Rectal smooth muscle tissue (tissue), 1 donor: ENCODE data around the gene GSE1.
A peak's percentile ranks its signal among the peaks of the same experiment; 100 is the strongest.

Experiments
- H3K27ac ChIP-seq: one replicate; pipeline ENCODE4 v1.7.0; 2013; ENCODE audit warnings: low read depth, low read length, inconsistent platforms
- H3K27me3 ChIP-seq: one replicate; pipeline ENCODE4 v1.7.0; 2013; ENCODE audit warnings: low read length; ENCODE audit not compliant: control insufficient read depth, insufficient read depth
- H3K36me3 ChIP-seq: one replicate; pipeline ENCODE4 v1.7.0; 2013; ENCODE audit warnings: low read length; ENCODE audit not compliant: control insufficient read depth, insufficient read depth
- H3K4me1 ChIP-seq: one replicate; pipeline ENCODE4 v1.7.0; 2013; ENCODE audit warnings: low read length; ENCODE audit not compliant: control insufficient read depth, insufficient read depth
- H3K4me3 ChIP-seq: one replicate; pipeline ENCODE4 v1.7.0; 2013; ENCODE audit warnings: low read length
- H3K9ac ChIP-seq: one replicate; pipeline ENCODE4 v1.7.0; 2013; ENCODE audit warnings: low read length

The GSE1 gene

DNA sequence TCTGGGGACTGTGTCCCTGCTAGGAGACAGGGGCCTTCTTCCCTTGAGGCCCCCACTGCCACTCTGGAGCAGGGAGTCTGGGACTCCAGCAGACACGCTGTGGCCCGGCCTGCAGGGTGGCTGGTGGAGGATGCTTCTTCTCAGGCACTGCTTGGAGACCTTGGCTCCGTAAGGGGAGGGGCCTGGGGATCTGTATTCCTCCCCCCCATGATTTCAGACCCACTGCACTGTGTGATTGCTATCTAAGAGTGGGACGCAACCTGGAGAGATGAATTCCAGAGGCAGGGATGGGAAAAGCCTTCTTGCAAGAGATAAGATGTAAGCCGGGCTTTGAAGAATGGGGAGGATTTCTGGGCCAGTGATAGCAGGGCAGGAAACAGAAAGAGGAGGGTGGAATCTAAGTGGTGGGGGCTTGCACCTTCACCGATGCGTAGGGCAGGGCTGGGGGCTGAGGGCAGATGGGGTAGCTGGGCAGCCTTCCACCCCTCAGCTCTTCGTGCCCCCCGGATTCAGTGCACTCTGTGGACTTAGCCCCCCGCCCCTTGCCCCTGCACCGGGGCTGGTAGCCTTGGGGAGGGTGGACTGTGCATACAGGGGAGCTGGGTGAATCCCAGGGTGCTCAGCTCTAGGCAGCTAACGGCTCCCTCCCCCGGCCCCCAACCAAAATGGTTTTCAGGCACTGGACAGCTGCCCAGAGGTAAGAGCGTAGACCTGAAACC is 5.2 kb upstream of the GSE1 start:
- Histone ChIP-seq H3K36me3 (no peaks in the 10 kb centered on the region), H3K27me3 (no peaks in the 10 kb centered on the region), H3K27ac (peak overlapping the region; percentile 65), H3K4me3 (no peak overlapping the region), H3K9ac (no peak overlapping the region), H3K4me1 (peaks cover 36% of the 10 kb centered on the region)

- H3K27me3 ChIP-seq: no peaks in the 10 kb centered on the region
- H3K4me3 ChIP-seq: no peak overlapping the region
- H3K27ac ChIP-seq: no peak overlapping the region
- H3K4me1 ChIP-seq: peaks cover 32% of the 10 kb centered on the region
- no peak overlapping the region for H3K9ac ChIP-seq
- no peaks in the 10 kb centered on the region for H3K36me3 ChIP-seq
Observed at GRCh38 chr16:85608515-85608885, 4.6 kb upstream of the GSE1 start.

GRCh38 chr16:85608887-85609286 is 4.2 kb upstream of the GSE1 start:
- Histone ChIP-seq H3K9ac (no peak overlapping the region), H3K27ac (peak overlapping the region; percentile 7), H3K27me3 (no peaks in the 10 kb centered on the region), H3K4me1 (peaks cover 31% of the 10 kb centered on the region), H3K36me3 (no peaks in the 10 kb centered on the region), H3K4me3 (no peak overlapping the region)

DNA sequence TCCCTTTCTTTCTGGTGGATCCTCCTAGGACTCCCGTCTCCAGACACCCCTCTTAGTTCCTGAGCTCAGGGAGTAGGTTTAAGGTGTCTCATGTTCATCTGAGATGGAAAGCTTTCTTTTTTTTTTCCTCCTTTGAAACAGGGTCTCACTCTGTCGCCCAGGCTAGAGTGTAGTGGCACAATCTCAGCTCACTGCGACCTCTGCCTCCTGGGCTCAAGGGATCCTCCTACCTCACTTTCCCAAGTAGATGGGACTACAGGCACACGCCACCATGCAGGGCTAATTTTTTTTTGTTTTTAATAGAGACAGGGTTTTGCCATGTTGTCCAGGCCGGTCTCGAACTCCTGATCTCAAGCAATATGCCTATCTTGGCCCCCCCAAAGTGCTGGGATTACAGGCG is 3.6 kb upstream of the GSE1 start:
- Histone ChIP-seq H3K27me3 (no peaks in the 10 kb centered on the region), H3K27ac (no peak overlapping the region), H3K9ac (no peak overlapping the region), H3K4me3 (no peak overlapping the region), H3K4me1 (peaks cover 31% of the 10 kb centered on the region), H3K36me3 (no peaks in the 10 kb centered on the region)

DNA sequence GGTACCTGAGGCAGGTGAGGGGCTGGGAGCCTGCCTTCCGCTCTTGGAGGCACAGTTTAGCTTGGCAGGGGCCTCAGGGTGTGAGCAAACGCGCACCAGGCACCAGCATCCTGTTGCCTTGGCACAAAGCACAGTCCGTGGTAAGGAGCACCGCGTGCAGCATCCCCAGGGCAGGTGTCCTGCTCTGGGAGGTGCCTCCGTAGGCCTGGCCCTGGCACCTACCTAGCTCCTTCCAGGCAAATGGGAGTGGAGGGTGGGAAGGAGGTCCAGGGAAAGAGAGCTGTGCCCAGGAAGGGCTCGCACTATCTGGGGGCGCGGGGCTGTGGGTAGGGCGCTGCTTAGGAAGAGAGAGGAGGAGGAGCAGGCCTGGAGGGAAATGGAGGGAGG is 3.1 kb upstream of the GSE1 start:
- no peak overlapping the region for H3K9ac ChIP-seq
- H3K36me3 ChIP-seq: no peaks in the 10 kb centered on the region
- H3K27ac ChIP-seq: peak overlapping the region; percentile 37
- peaks cover 34% of the 10 kb centered on the region for H3K4me1 ChIP-seq
- H3K27me3 ChIP-seq: no peaks in the 10 kb centered on the region
- H3K4me3 ChIP-seq: peak overlapping the region; percentile 19

DNA sequence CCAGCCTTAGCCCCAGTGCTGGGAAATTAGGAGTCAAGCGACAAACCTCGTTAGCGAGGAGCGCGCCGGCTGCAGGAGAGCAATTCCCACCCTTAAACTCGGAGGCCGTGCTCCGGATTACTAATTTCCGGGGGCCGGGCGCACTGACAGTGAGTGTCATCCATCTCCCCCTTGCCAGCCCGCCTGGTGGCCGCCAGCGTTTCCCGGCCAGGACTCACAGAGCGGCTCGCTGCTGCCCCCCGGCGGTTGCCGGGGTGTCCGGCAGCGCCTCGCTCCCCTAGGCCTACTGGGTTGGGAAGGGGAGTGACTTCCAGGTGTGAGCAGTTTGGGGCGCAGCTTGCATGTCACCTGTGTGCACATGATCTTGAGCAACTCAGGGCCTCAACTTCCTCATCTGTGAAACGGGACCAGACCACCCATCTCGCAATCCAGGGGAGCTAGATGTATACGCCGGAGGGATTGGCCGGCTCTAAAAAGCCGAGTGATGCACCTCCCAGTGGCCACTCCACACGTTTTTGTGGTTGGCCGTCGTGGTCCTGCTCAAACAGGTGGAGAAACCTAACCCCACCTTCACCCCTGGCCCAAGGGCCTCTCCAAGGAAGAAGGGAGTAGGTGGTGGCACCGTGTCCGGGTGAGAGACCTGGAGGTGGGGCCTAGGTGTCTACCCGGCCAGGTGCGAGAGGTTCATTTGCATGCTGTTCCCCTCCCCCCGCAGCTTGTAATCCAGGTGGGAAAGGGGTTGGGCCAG is 2.5 kb upstream of the GSE1 start:
- H3K36me3 ChIP-seq: no peaks in the 10 kb centered on the region
- no peak overlapping the region for H3K9ac ChIP-seq
- peak overlapping the region; percentile 19 for H3K4me3 ChIP-seq
- peak overlapping the region; percentile 89 for H3K27ac ChIP-seq
- H3K27me3 ChIP-seq: no peaks in the 10 kb centered on the region
- peaks cover 39% of the 10 kb centered on the region for H3K4me1 ChIP-seq

DNA sequence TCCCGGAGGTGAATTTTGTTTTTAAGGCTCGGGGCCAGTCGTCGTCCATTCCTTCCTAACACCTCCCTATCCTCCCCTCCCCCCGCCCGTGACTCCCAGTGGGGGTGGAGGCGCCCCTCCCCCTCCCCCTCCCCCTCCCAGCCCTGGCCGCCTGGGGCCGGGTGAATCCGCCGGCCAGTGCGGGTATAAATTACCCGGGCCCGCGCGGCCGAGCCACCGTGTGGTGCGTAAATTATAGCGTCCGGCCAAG is 2.0 kb upstream of the GSE1 start:
- peak overlapping the region; percentile 89 for H3K27ac ChIP-seq
- H3K4me1 ChIP-seq: peaks cover 38% of the 10 kb centered on the region
- no peak overlapping the region for H3K9ac ChIP-seq
- H3K36me3 ChIP-seq: no peaks in the 10 kb centered on the region
- no peaks in the 10 kb centered on the region for H3K27me3 ChIP-seq
- peak overlapping the region; percentile 61 for H3K4me3 ChIP-seq

- Histone ChIP-seq H3K27me3 (no peaks in the 10 kb centered on the region), H3K27ac (peak overlapping the region; percentile 89), H3K4me3 (peak overlapping the region; percentile 65), H3K36me3 (no peaks in the 10 kb centered on the region), H3K9ac (peak overlapping the region; percentile 27), H3K4me1 (peaks cover 38% of the 10 kb centered on the region)
Observed at GRCh38 chr16:85611444-85612190, 1.5 kb upstream of the GSE1 start.

DNA sequence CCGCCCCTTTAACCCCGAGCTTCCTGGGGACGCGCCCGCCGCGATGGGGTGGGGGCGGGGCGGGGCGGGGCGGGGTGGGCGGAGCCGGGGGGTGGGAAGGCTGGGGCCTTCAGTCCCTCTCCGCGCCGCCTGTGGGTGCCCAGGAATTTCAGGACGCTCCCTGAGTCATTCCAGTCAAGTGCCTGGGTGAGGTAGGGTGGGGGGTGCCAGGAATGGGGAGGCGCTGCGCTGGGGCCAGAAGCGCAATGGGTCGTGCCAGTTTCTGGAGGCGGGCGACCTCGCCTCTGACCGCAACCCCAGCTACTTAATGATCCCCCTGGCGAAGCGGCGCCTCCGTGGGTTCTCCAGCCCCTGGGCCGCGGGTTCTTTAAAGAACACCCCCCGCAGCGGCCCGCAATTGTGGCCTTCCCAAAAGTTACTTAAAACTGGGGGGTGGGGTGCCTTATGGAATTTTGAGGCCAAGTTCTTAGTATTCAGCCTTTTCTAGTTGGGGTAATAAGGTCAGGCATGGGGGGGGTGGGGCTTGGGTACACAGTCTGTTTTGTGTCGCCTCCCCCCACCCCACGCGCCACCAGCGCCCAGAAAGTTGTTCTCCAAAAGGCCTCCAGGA is 826 bp upstream of the GSE1 start:
- Histone ChIP-seq H3K27me3 (no peaks in the 10 kb centered on the region), H3K4me1 (peaks cover 42% of the 10 kb centered on the region), H3K4me3 (peak overlapping the region; percentile 76), H3K36me3 (no peaks in the 10 kb centered on the region), H3K27ac (peak overlapping the region; percentile 82), H3K9ac (no peak overlapping the region)

- Histone ChIP-seq H3K27ac (peak overlapping the region; percentile 82), H3K36me3 (no peaks in the 10 kb centered on the region), H3K9ac (no peak overlapping the region), H3K27me3 (no peaks in the 10 kb centered on the region), H3K4me1 (peaks cover 35% of the 10 kb centered on the region), H3K4me3 (peak overlapping the region; percentile 76)
Observed at GRCh38 chr16:85613604-85614337, 649 bp downstream of the GSE1 start.

GRCh38 chr16:85614338-85615013 is 1.4 kb downstream of the GSE1 start:
- H3K4me3 ChIP-seq: peak overlapping the region; percentile 52
- H3K27ac ChIP-seq: peak overlapping the region; percentile 50
- no peaks in the 10 kb centered on the region for H3K27me3 ChIP-seq
- H3K9ac ChIP-seq: peak overlapping the region; percentile 27
- peaks cover 35% of the 10 kb centered on the region for H3K4me1 ChIP-seq
- no peaks in the 10 kb centered on the region for H3K36me3 ChIP-seq
